PC-3 (cell line): ENCODE data around the gene RBM25.

Experiments used
- CTCF ChIP-seq: fragments of 300-600 bp; sonication (generic); conservative IDR thresholded peaks from 2 replicates; pipeline ENCODE4 v1.5.1; 2017; ENCODE audit warnings: antibody characterized with exemption, low read depth, mild to moderate bottlenecking, low read length
- EZH2phosphoT487 ChIP-seq: fragments of 300-600 bp; sonication (generic); IDR thresholded peaks from 2 replicates; pipeline ENCODE4 v1.6.1; 2018; ENCODE audit warnings: mild to moderate bottlenecking, antibody characterized with exemption, low read length, borderline replicate concordance

GRCh38 chr14:73143003-73143402 lies 84.7 kb downstream of the RBM25 start:
- TF ChIP-seq CTCF (no peak), EZH2phosphoT487 (no peak)
